SU-DHL-6 (cell line): ENCODE results near the gene CACNA1G.
A peak's percentile ranks its signal among the peaks of the same experiment; 100 is the strongest.

ENCODE experiments used
- H2AFZ ChIP-seq: fragments of 200-600 bp; sonication (generic); 2 replicates; pipeline ENCODE4 v1.6.1; 2014; ENCODE audit warnings: low read depth, mild to moderate bottlenecking, moderate library complexity, mixed read lengths, antibody characterized with exemption, low read length; ENCODE audit not compliant: severe bottlenecking
- H3F3A ChIP-seq: fragments of 200-600 bp; shearing (Covaris generic); 2 replicates; pipeline ENCODE4 v1.6.0; 2016; ENCODE audit warnings: antibody characterized with exemption, mild to moderate bottlenecking; ENCODE audit not compliant: insufficient read depth
- H3K27ac ChIP-seq: fragments of 200-600 bp; sonication (generic); 2 replicates; pipeline ENCODE4 v1.5.1; 2016; ENCODE audit warnings: low read depth, mild to moderate bottlenecking, low read length, moderate library complexity, mixed read lengths
- H3K27me3 ChIP-seq: fragments of 200-600 bp; sonication (generic), shearing (Covaris generic); 2 replicates; pipeline ENCODE4 v1.6.0; 2014; ENCODE audit warnings: mild to moderate bottlenecking, low read length
- H3K36me3 ChIP-seq: fragments of 200-600 bp; sonication (generic); 2 replicates; pipeline ENCODE4 v1.6.1; 2014; ENCODE audit warnings: mild to moderate bottlenecking, low read length, mixed read lengths
- H3K4me2 ChIP-seq: fragments of 300-600, 200-600 bp; shearing (Covaris generic), sonication (generic); 2 replicates; pipeline ENCODE4 v1.6.0; 2014; ENCODE audit warnings: low read length, low read depth, mild to moderate bottlenecking; ENCODE audit not compliant: poor library complexity, severe bottlenecking
- H3K4me3 ChIP-seq: fragments of 200-600 bp; sonication (generic); 2 replicates; pipeline ENCODE4 v1.5.1; 2014; ENCODE audit warnings: antibody characterized with exemption, low read length, mild to moderate bottlenecking, mixed read lengths; ENCODE audit not compliant: insufficient read depth, poor library complexity, severe bottlenecking
- H3K79me2 ChIP-seq: fragments of 200-600 bp; sonication (generic); 2 replicates; pipeline ENCODE4 v1.6.1; 2014; ENCODE audit warnings: mild to moderate bottlenecking, low read length, moderate library complexity; ENCODE audit not compliant: insufficient read depth
- H3K9ac ChIP-seq: fragments of 200-600 bp; sonication (generic); 2 replicates; pipeline ENCODE4 v1.7.0; 2014; ENCODE audit warnings: mild to moderate bottlenecking, low read length
- H3K9me2 ChIP-seq: fragments of 200-600 bp; sonication (generic); replicated peaks from 2 replicates; pipeline ENCODE4 v1.6.1; 2014; ENCODE audit warnings: low read length; ENCODE audit not compliant: insufficient read depth
- H3K9me3 ChIP-seq: fragments of 200-600 bp; sonication (generic); 2 replicates; pipeline ENCODE4 v1.6.1; 2014; ENCODE audit warnings: low read length, mixed read lengths; ENCODE audit not compliant: insufficient read depth
- H4K20me1 ChIP-seq: fragments of 200-600 bp; sonication (generic); 2 replicates; pipeline ENCODE4 v1.6.1; 2014; ENCODE audit warnings: low read depth, mild to moderate bottlenecking, antibody characterized with exemption, low read length, moderate library complexity, mixed read lengths
- EZH2phosphoT487 ChIP-seq: fragments of 200-600 bp; sonication (generic), shearing (Covaris generic); conservative IDR thresholded peaks from 2 replicates; pipeline ENCODE4 v1.6.1; 2018; ENCODE audit warnings: mild to moderate bottlenecking, antibody characterized with exemption, low read length, moderate library complexity, mixed read lengths
- TF ChIP-seq, protein P1 (sequence below): fragments of 200-600 bp; sonication (generic); IDR thresholded peaks from one replicate; pipeline ENCODE4 v1.5.1; 2017; ENCODE audit warnings: antibody characterized with exemption, mild to moderate bottlenecking, low read length, moderate library complexity; ENCODE audit not compliant: insufficient read depth, poor library complexity, severe bottlenecking

The CACNA1G gene

GRCh38 chr17:50541402-50541715, 19.2 kb upstream of the CACNA1G start:
- H2AFZ ChIP-seq = peak overlapping the region; percentile 93
- peak overlapping the region; percentile 56 for H3K9ac ChIP-seq
- no peaks in the 10 kb centered on the region for H3K9me3 ChIP-seq
- H3K9me2 ChIP-seq = no peaks in the 10 kb centered on the region
- no peak for TF ChIP-seq EZH2phosphoT487
- TF ChIP-seq, protein P1, sequence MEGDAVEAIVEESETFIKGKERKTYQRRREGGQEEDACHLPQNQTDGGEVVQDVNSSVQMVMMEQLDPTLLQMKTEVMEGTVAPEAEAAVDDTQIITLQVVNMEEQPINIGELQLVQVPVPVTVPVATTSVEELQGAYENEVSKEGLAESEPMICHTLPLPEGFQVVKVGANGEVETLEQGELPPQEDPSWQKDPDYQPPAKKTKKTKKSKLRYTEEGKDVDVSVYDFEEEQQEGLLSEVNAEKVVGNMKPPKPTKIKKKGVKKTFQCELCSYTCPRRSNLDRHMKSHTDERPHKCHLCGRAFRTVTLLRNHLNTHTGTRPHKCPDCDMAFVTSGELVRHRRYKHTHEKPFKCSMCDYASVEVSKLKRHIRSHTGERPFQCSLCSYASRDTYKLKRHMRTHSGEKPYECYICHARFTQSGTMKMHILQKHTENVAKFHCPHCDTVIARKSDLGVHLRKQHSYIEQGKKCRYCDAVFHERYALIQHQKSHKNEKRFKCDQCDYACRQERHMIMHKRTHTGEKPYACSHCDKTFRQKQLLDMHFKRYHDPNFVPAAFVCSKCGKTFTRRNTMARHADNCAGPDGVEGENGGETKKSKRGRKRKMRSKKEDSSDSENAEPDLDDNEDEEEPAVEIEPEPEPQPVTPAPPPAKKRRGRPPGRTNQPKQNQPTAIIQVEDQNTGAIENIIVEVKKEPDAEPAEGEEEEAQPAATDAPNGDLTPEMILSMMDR = no peak
- H4K20me1 ChIP-seq = no peaks in the 10 kb centered on the region
- H3K27ac ChIP-seq = no peak overlapping the region
- no peaks in the 10 kb centered on the region for H3K27me3 ChIP-seq
- no peaks in the 10 kb centered on the region for H3K79me2 ChIP-seq
- peak overlapping the region; percentile 64 for H3K4me2 ChIP-seq
- H3K4me3 ChIP-seq = peak overlapping the region; percentile 53
- H3F3A ChIP-seq = no peaks in the 10 kb centered on the region
- no peaks in the 10 kb centered on the region for H3K36me3 ChIP-seq

- Histone ChIP-seq H2AFZ (peak overlapping the region; percentile 93), H3K27ac (no peak overlapping the region)
These were observed 18.5 kb upstream of the CACNA1G start for GRCh38 chr17:50541716-50542688.

DNA sequence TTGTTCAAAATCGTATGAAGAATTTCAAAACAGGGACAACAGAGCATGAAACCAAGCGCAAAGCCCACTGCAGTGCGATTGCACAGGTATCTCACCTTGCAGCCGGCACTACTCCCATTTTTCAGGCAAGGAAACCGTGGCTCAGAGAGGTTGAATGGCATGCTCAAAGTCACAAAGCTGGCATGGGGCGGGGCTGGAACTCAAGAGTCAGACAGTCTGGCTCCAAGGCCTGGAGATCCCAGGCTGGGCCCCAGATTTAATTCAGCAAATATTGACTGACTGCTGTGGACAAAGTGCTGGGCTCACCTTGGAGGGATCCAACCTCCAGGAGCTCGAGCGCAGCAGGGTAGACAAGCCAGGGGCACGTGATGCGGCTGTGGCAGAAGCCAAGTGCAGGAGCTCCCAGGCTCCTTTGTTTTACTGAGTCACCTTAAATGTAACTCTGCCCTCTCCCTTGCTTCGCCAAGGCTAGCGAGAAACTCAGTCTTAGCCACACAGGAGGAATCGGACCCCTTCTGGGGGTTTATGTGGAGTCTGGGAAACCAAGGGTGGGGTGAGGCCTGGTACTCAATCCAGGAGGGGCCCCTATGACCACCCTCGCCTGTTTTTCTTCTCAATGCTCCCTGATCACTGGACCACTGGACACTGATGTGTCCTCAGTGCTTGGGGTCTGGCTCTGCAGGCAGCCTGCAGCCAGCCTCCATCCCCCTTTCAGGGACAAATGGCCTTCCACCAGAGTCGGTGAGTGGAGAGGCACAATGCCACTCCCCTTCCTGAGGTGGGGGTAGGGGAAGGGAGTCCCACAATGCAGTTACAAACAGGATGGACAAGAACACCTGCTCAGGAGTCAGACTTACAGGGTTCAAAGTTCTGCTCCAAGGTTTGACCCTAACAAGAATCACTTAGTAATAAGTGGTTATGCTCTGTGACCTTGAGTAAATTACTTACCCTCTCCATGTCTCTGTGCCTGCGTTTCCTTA, 17.4 kb upstream of the CACNA1G start:
- TF ChIP-seq EZH2phosphoT487 = no peak
- TF ChIP-seq, protein P1 = no peak
- Histone ChIP-seq H3K9me2 (no peaks in the 10 kb centered on the region), H2AFZ (no peak overlapping the region), H3K27me3 (no peaks in the 10 kb centered on the region), H3K9ac (0 out of 2 replicates have a peak overlapping the region, but pooled peaks have one; percentile 56), H3K9me3 (no peaks in the 10 kb centered on the region), H3K79me2 (no peaks in the 10 kb centered on the region), H3F3A (no peaks in the 10 kb centered on the region), H3K4me3 (no peak overlapping the region), H3K36me3 (no peaks in the 10 kb centered on the region), H4K20me1 (no peaks in the 10 kb centered on the region), H3K27ac (no peak overlapping the region), H3K4me2 (peak overlapping the region; percentile 64)

More at GRCh38 chr17:50541716-50542688, 18.5 kb upstream of the CACNA1G start:
- Histone ChIP-seq H4K20me1 (no peaks in the 10 kb centered on the region), H3K9me2 (no peaks in the 10 kb centered on the region), H3K27me3 (no peaks in the 10 kb centered on the region), H3K9me3 (no peaks in the 10 kb centered on the region), H3K79me2 (no peaks in the 10 kb centered on the region), H3K36me3 (no peaks in the 10 kb centered on the region), H3K9ac (peak overlapping the region; percentile 56), H3K4me3 (peak overlapping the region; percentile 53), H3F3A (no peaks in the 10 kb centered on the region), H3K4me2 (peak overlapping the region; percentile 64)
- TF ChIP-seq, protein P1 = peak; percentile 23
- TF ChIP-seq EZH2phosphoT487 = no peak
